ENCODE measurements around the gene CCDC180. TPM values are rescaled to one million over a fixed set of nuclear protein-coding genes. Genes with fewer than 3 reads are reported as not detected.

The CCDC180 gene
- total RNA-seq, 1 donor from 2014 or later: 16.1 TPM

Small RNAs within 50 kb of the gene (small RNA-seq; reads per million reads assigned to genes)
- gene AL512590.2 (ENCODE audit: low replicate concordance): not detected
- gene CCDC180 (ENCODE audit: low replicate concordance): not detected

Other genes starting within 250 kb of the CCDC180 start
- gene TDRD7, start 104.4 kb downstream of the CCDC180 start, total RNA-seq: 4.6 TPM
- 9.3 TPM for gene TMOD1, start 194.0 kb downstream of the CCDC180 start, total RNA-seq